SK-N-SH treated with all-trans-retinoic acid at 6 μM for 48 hours (cell line): Measurements from ENCODE around the gene AXIN1.

Source experiments
- ARNTL ChIP-seq: fragments of 450-650 bp; formaldehyde crosslinking; IDR thresholded peaks from 2 replicates; pipeline ENCODE4 v1.5.0; 2020; ENCODE audit warnings: low read depth, mild to moderate bottlenecking, moderate library complexity, borderline replicate concordance
- BACH2 ChIP-seq: fragments of 250-450 bp; sonication (Bioruptor Pico); IDR thresholded peaks from 2 replicates; pipeline ENCODE4 v1.9.0; 2021; ENCODE audit warnings: mild to moderate bottlenecking, borderline replicate concordance
- CSDC2 ChIP-seq: fragments of 250-450 bp; sonication (Bioruptor Pico); IDR thresholded peaks from 2 replicates; pipeline ENCODE4 v1.5.0; 2020; ENCODE audit warnings: mild to moderate bottlenecking, moderate library complexity
- ESRRG ChIP-seq: fragments of 250-450 bp; sonication (Bioruptor Pico); IDR thresholded peaks from 2 replicates; pipeline ENCODE4 v1.6.1; 2021; ENCODE audit warnings: mild to moderate bottlenecking
- PATZ1 ChIP-seq: fragments of 250-450 bp; sonication (Bioruptor Pico); IDR thresholded peaks from 2 replicates; pipeline ENCODE4 v1.8.0; 2020; ENCODE audit warnings: mild to moderate bottlenecking, moderate library complexity, borderline replicate concordance
- PPARA ChIP-seq: fragments of 250-450 bp; sonication (Bioruptor Pico); IDR thresholded peaks from 2 replicates; pipeline ENCODE4 v1.5.0; 2020; ENCODE audit warnings: mild to moderate bottlenecking, borderline replicate concordance
- RARB ChIP-seq: fragments of 250-450 bp; sonication (Bioruptor Pico); IDR thresholded peaks from 2 replicates; pipeline ENCODE4 v1.8.0; 2021; ENCODE audit warnings: mild to moderate bottlenecking, moderate library complexity
- SNAI2 ChIP-seq: fragments of 250-450 bp; sonication (Bioruptor Pico); IDR thresholded peaks from 2 replicates; pipeline ENCODE4 v1.5.0; 2020; ENCODE audit warnings: mild to moderate bottlenecking, moderate library complexity
- TCF4 ChIP-seq: fragments of 250-450 bp; sonication (Bioruptor Pico); IDR thresholded peaks from 2 replicates; pipeline ENCODE4 v1.8.0; 2021; ENCODE audit warnings: mild to moderate bottlenecking, moderate library complexity, borderline replicate concordance
- TOX ChIP-seq: fragments of 250-450 bp; sonication (Bioruptor Pico); IDR thresholded peaks from 2 replicates; pipeline ENCODE4 v1.8.0; 2021; ENCODE audit warnings: mild to moderate bottlenecking, moderate library complexity, borderline replicate concordance
- ZC3H10 ChIP-seq: fragments of 250-450 bp; sonication (Bioruptor Pico); IDR thresholded peaks from 2 replicates; pipeline ENCODE4 v1.5.1; 2021; ENCODE audit warnings: mild to moderate bottlenecking, moderate library complexity
- ZFP3 ChIP-seq: fragments of 250-450 bp; sonication (Bioruptor Pico); IDR thresholded peaks from 2 replicates; pipeline ENCODE4 v1.5.0; 2020; ENCODE audit warnings: mild to moderate bottlenecking, moderate library complexity
- ZFP30 ChIP-seq: fragments of 450-650 bp; formaldehyde crosslinking; IDR thresholded peaks from 2 replicates; pipeline ENCODE4 v1.5.0; 2022; ENCODE audit warnings: mild to moderate bottlenecking, moderate library complexity
- ZNF565 ChIP-seq: fragments of 450-650 bp; formaldehyde crosslinking; conservative IDR thresholded peaks from 2 replicates; pipeline ENCODE4 v1.5.0; 2020; ENCODE audit warnings: low read depth, mild to moderate bottlenecking, moderate library complexity

GRCh38 chr16:345772-346171 is 6.8 kb downstream of the AXIN1 start:
- TF ChIP-seq TCF4 (no peak), ZNF565 (no peak), PATZ1 (CRISPR knock-in tag) (no peak), BACH2 (no peak), ARNTL (CRISPR knock-in tag) (no peak), ESRRG (CRISPR knock-in tag) (no peak), SNAI2 (CRISPR knock-in tag) (no peak), ZFP3 (CRISPR knock-in tag) (no peak), RARB (CRISPR knock-in tag) (no peak), ZFP30 (CRISPR knock-in tag) (no peak), TOX (CRISPR knock-in tag) (no peak), ZC3H10 (no peak), PPARA (CRISPR knock-in tag) (no peak), CSDC2 (no peak)
